GF-D8 (cell line): ENCODE measurements around the gene FIS1.

Experiments
- DNase-seq: peaks from one replicate; lab custom pipeline; 2025; lab: John Stamatoyannopoulos, UW

The FIS1 gene

GRCh38 chr7:101233907-101234547 is 10.9 kb downstream of the FIS1 start:
- DNase-seq, result no peak

- no peak for DNase-seq
These were observed 12.6 kb downstream of the FIS1 start for GRCh38 chr7:101232141-101232850.

GRCh38 chr7:101231644-101232043 is 13.2 kb downstream of the FIS1 start:
- no peak for DNase-seq

GRCh38 chr7:101226721-101227120 is 18.2 kb downstream of the FIS1 start:
- no peak for DNase-seq

GRCh38 chr7:101225650-101226049 is 19.2 kb downstream of the FIS1 start:
- no peak for DNase-seq

- no peak for DNase-seq
These were observed 21.4 kb downstream of the FIS1 start for GRCh38 chr7:101223528-101223927.

GRCh38 chr7:101222275-101222830 is 22.5 kb downstream of the FIS1 start:
- DNase-seq, result no peak

GRCh38 chr7:101220295-101220694 is 24.6 kb downstream of the FIS1 start:
- DNase-seq, result no peak

GRCh38 chr7:101218236-101219125 is 26.4 kb downstream of the FIS1 start:
- DNase-seq, result no peak

GRCh38 chr7:101217388-101218235 is 27.3 kb downstream of the FIS1 start, which contains the start of the genes PLOD3 and ZNHIT1:
PLOD3 (minus strand) TSS chr7:101217581; CDS start chr7:101217274, 307 bp downstream.
ZNHIT1 (plus strand) TSS chr7:101218165; CDS start chr7:101218196, 31 bp downstream.
- DNase-seq, result peak; percentile 91

- no peak for DNase-seq
These were observed 28.0 kb downstream of the FIS1 start for GRCh38 chr7:101216860-101217387.

- DNase-seq, result peak; percentile 25
These were observed 28.7 kb downstream of the FIS1 start for GRCh38 chr7:101216001-101216859.

GRCh38 chr7:101212014-101212413 is 32.9 kb downstream of the FIS1 start:
- no peak for DNase-seq

GRCh38 chr7:101211501-101211900 is 33.4 kb downstream of the FIS1 start:
- no peak for DNase-seq

- no peak for DNase-seq
These were observed 34.7 kb downstream of the FIS1 start for GRCh38 chr7:101210143-101210542.

- no peak for DNase-seq
These were observed 36.1 kb downstream of the FIS1 start for GRCh38 chr7:101208794-101209193.

- no peak for DNase-seq
These were observed 37.4 kb downstream of the FIS1 start for GRCh38 chr7:101207459-101207858.

- no peak for DNase-seq
These were observed 38.2 kb downstream of the FIS1 start for GRCh38 chr7:101206665-101207042.

- no peak for DNase-seq
These were observed 38.8 kb downstream of the FIS1 start for GRCh38 chr7:101205901-101206664.
